H1 (cell line): ENCODE measurements around the gene SCUBE2. TPM values are rescaled to one million over a fixed set of nuclear protein-coding genes. Genes with fewer than 3 reads are reported as not detected.

Source experiments
- CTCF ChIA-PET: fragments of 300-600 bp; sonication (Branson Sonifier 250); formaldehyde crosslinking; loops from one replicate; lab custom pipeline; 2021; ENCODE audit not compliant: partially characterized antibody; lab: Charles Lee
- POLR2A ChIA-PET: fragments of 300-600 bp; sonication (Branson Sonifier 250); formaldehyde crosslinking; loops from one replicate; lab custom pipeline; 2021; ENCODE audit warnings: inconsistent platforms; ENCODE audit not compliant: partially characterized antibody; lab: Charles Lee
- DNase-seq, 2 experiments: peaks; one replicate each; pipeline versions ENCODE4 v3.0.0 to v3.0.0-alpha.2; 2010 to 2022; ENCODE audit warnings: low spot score in 2 of 2, low read depth in 1 of 2, mixed read lengths in 1 of 2
- FAIRE-seq: peaks from 2 replicates; lab custom pipeline; 2011; peaks lifted over from hg19 to GRCh38; lab: Jason Lieb, UNC
- H2AFZ ChIP-seq: 2 replicates; pipeline ENCODE4 v1.8.1; 2012; ENCODE audit warnings: low read length, inconsistent platforms
- H2AK5ac ChIP-seq: 2 replicates; pipeline ENCODE4 v1.6.1; 2013; ENCODE audit warnings: low read depth, low read length
- H2BK120ac ChIP-seq: replicated peaks from 2 replicates; pipeline ENCODE3; 2013; ENCODE audit warnings: low read depth, low read length, inconsistent platforms
- H2BK12ac ChIP-seq: 2 replicates; pipeline ENCODE4 v1.6.1; 2013; ENCODE audit warnings: low read depth, low read length
- H2BK15ac ChIP-seq: 2 replicates; pipeline ENCODE4 v1.6.1; 2013; ENCODE audit warnings: low read length
- H2BK20ac ChIP-seq: 2 replicates; pipeline ENCODE4 v1.6.1; 2013; ENCODE audit warnings: low read length
- H2BK5ac ChIP-seq: 2 replicates; pipeline ENCODE4 v1.6.1; 2013; ENCODE audit warnings: low read depth, low read length
- H3K14ac ChIP-seq: 2 replicates; pipeline ENCODE4 v1.6.1; 2013; ENCODE audit warnings: inconsistent platforms; ENCODE audit not compliant: insufficient read length
- H3K18ac ChIP-seq: 2 replicates; pipeline ENCODE4 v1.6.1; 2013; ENCODE audit warnings: low read length; ENCODE audit errors: extremely low read depth
- H3K23ac ChIP-seq: 2 replicates; pipeline ENCODE4 v1.6.1; 2013; ENCODE audit warnings: inconsistent platforms; ENCODE audit not compliant: insufficient read length
- H3K23me2 ChIP-seq: 2 replicates; pipeline ENCODE4 v1.6.1; 2013; ENCODE audit warnings: low read depth, low read length
- H3K27ac ChIP-seq: 2 replicates; pipeline ENCODE4 v1.6.1; 2011; ENCODE audit warnings: low read depth, low read length, inconsistent platforms
- H3K27me3 ChIP-seq, 4 experiments: replicated peaks in 1 of 4; 1 replicate in 1 of 4; 2 replicates in 3 of 4; pipeline versions ENCODE4 v1.6.1 to v1.8.1; 2011 to 2013; ENCODE audit warnings: low read length in 3 of 4, mild to moderate bottlenecking in 3 of 4, inconsistent platforms in 2 of 4, mixed read lengths in 2 of 4, moderate library complexity in 1 of 4; ENCODE audit not compliant: control insufficient read depth in 3 of 4, insufficient read depth in 3 of 4; ENCODE audit errors: extremely low read depth in 1 of 4
- H3K36me3 ChIP-seq, 4 experiments: 2 replicates each; pipeline versions ENCODE4 v1.6.1 to v1.8.1; 2011 to 2013; ENCODE audit warnings: mild to moderate bottlenecking in 4 of 4, low read length in 3 of 4, moderate library complexity in 2 of 4, control low read depth in 1 of 4, inconsistent platforms in 1 of 4; ENCODE audit not compliant: insufficient read depth in 4 of 4, control insufficient read depth in 2 of 4
- H3K4ac ChIP-seq: replicated peaks from 2 replicates; pipeline ENCODE3; 2013; ENCODE audit warnings: low read length, low read depth, mixed read lengths, inconsistent platforms; ENCODE audit not compliant: insufficient read length
- H3K4me1 ChIP-seq, 4 experiments: replicated peaks in 1 of 4; 1 replicate in 1 of 4; 2 replicates in 3 of 4; pipeline versions ENCODE4 v1.6.1 to v1.8.1; 2011 to 2013; ENCODE audit warnings: low read length in 3 of 4, inconsistent platforms in 2 of 4, mixed read lengths in 1 of 4; ENCODE audit not compliant: insufficient read depth in 4 of 4, control insufficient read depth in 3 of 4
- H3K4me2 ChIP-seq, 2 experiments: 2 replicates each; pipeline versions ENCODE4 v1.6.1 to v1.8.1; 2011 to 2013; ENCODE audit warnings: low read depth in 2 of 2, low read length in 2 of 2, control low read depth in 1 of 2, inconsistent platforms in 1 of 2, mild to moderate bottlenecking in 1 of 2; ENCODE audit not compliant: insufficient read depth in 1 of 2
- H3K4me3 ChIP-seq, 4 experiments: fragments of 200-600, 300-600 bp in 1 of 4; sonication (generic), shearing (Covaris generic), sonication (Bioruptor Twin) in 1 of 4; 2 replicates each; pipeline versions ENCODE4 v1.5.1 to v1.8.1; 2011 to 2016; ENCODE audit warnings: low read length in 4 of 4, low read depth in 3 of 4, control low read depth in 2 of 4, inconsistent platforms in 2 of 4, mild to moderate bottlenecking in 2 of 4, mixed read lengths in 1 of 4, moderate library complexity in 1 of 4; ENCODE audit not compliant: insufficient read depth in 2 of 4; ENCODE audit errors: extremely low read depth in 1 of 4
- H3K56ac ChIP-seq: replicated peaks from 2 replicates; pipeline ENCODE3; 2013; ENCODE audit warnings: low read depth, mild to moderate bottlenecking, mixed read lengths, low read length, inconsistent platforms; ENCODE audit not compliant: insufficient read length
- H3K79me1 ChIP-seq: 2 replicates; pipeline ENCODE4 v1.6.1; 2013; ENCODE audit warnings: low read depth, low read length, control low read depth
- H3K79me2 ChIP-seq, 2 experiments: 2 replicates each; pipeline versions ENCODE4 v1.6.1 to v1.8.1; 2012 to 2013; ENCODE audit warnings: low read length in 2 of 2, mild to moderate bottlenecking in 2 of 2, inconsistent platforms in 1 of 2; ENCODE audit not compliant: insufficient read depth in 2 of 2, control insufficient read depth in 1 of 2
- H3K9ac ChIP-seq, 4 experiments: replicated peaks in 1 of 4; 1 replicate in 1 of 4; 2 replicates in 3 of 4; pipeline versions ENCODE4 v1.6.1 to v1.8.1; 2011 to 2013; ENCODE audit warnings: low read depth in 3 of 4, low read length in 3 of 4, control low read depth in 2 of 4, mild to moderate bottlenecking in 2 of 4, moderate library complexity in 2 of 4, inconsistent platforms in 1 of 4; ENCODE audit errors: extremely low read depth in 1 of 4
- H3K9me3 ChIP-seq, 2 experiments: 2 replicates each; pipeline versions ENCODE4 v1.6.1 to v1.8.1; 2012 to 2013; ENCODE audit warnings: mild to moderate bottlenecking in 2 of 2, moderate library complexity in 2 of 2, control low read depth in 1 of 2, inconsistent platforms in 1 of 2, low read depth in 1 of 2, low read length in 1 of 2, mixed read lengths in 1 of 2; ENCODE audit not compliant: insufficient read depth in 2 of 2
- H4K20me1 ChIP-seq, 2 experiments: replicated peaks in 1 of 2; 2 replicates each; pipeline versions ENCODE3 to v1.8.1; 2011 to 2013; ENCODE audit warnings: inconsistent platforms in 2 of 2, low read length in 2 of 2, mild to moderate bottlenecking in 1 of 2; ENCODE audit not compliant: insufficient read depth in 2 of 2, control insufficient read depth in 1 of 2
- H4K5ac ChIP-seq: 2 replicates; pipeline ENCODE4 v1.6.1; 2013; ENCODE audit warnings: low read length, low read depth, mixed read lengths, inconsistent platforms; ENCODE audit not compliant: insufficient read length
- H4K8ac ChIP-seq: 2 replicates; pipeline ENCODE4 v1.8.0; 2013; ENCODE audit warnings: mild to moderate bottlenecking, moderate library complexity, low read length, inconsistent platforms; ENCODE audit not compliant: insufficient read depth; ENCODE audit errors: extremely low read depth
- H4K91ac ChIP-seq: replicated peaks from 2 replicates; pipeline ENCODE3; 2013; ENCODE audit warnings: low read length, mixed read lengths, inconsistent platforms; ENCODE audit not compliant: insufficient read length
- CBX5 ChIP-seq: fragments of 300-800, 300-1000 bp; sonication (generic); IDR thresholded peaks from 2 replicates; pipeline ENCODE4 v1.7.1; 2016; ENCODE audit warnings: antibody characterized with exemption, low read length, low read depth
- CHD2 ChIP-seq: IDR thresholded peaks from 2 replicates; pipeline ENCODE4 v1.6.1; 2012; ENCODE audit warnings: low read length, improper control_type of control experiment
- GTF2F1 ChIP-seq: IDR thresholded peaks from 2 replicates; pipeline ENCODE4 v1.6.1; 2012; ENCODE audit warnings: low read depth, low read length, improper control_type of control experiment, borderline replicate concordance
- PHF8 ChIP-seq: fragments of 200-600 bp; sonication (generic); conservative IDR thresholded peaks from 2 replicates; pipeline ENCODE4 v1.7.1; 2012; ENCODE audit warnings: low read depth, mild to moderate bottlenecking, inconsistent platforms, low read length, moderate library complexity
- RNF2 ChIP-seq: fragments of 200-900, 300-1000 bp; sonication (generic); IDR thresholded peaks from 2 replicates; pipeline ENCODE4 v1.7.1; 2016; ENCODE audit warnings: borderline replicate concordance, low read depth, mild to moderate bottlenecking, antibody characterized with exemption, low read length; ENCODE audit not compliant: poor library complexity, severe bottlenecking; ENCODE audit errors: missing control alignments
- SIRT6 ChIP-seq: IDR thresholded peaks from one replicate; pipeline ENCODE4 v1.7.1; 2012; ENCODE audit warnings: low read length, inconsistent platforms
- SP4 ChIP-seq: IDR thresholded peaks from 2 replicates; pipeline ENCODE4 v1.6.1; 2012; ENCODE audit warnings: low read length, inconsistent platforms
- TBP ChIP-seq: IDR thresholded peaks from 2 replicates; pipeline ENCODE4 v1.6.1; 2011; ENCODE audit warnings: low read depth, low read length, improper control_type of control experiment
- YY1 ChIP-seq: IDR thresholded peaks from 2 replicates; pipeline ENCODE4 v1.6.1; 2011; ENCODE audit warnings: low read depth, mild to moderate bottlenecking, low read length
- WGBS, 2 experiments: shearing (Covaris generic) in 1 of 2; methylation state at CpG; one replicate each; pipeline versions ENCODE4 v1.1.6 to v1.1.7; 2013 to 2015; ENCODE audit warnings: low lambda C conversion rate in 2 of 2, mixed read lengths in 2 of 2, inconsistent platforms in 1 of 2, low coverage in 1 of 2, missing lambda C conversion rate in 1 of 2; ENCODE audit not compliant: insufficient replicate concordance in 2 of 2, insufficient coverage in 1 of 2, insufficient read length in 1 of 2; ENCODE audit errors: extremely low coverage in 1 of 2, missing lambda C conversion rate in 1 of 2; 5-methylcytosine and 5-hydroxymethylcytosine counted together
- polyA plus RNA-seq, 7 experiments: library from polyadenylated mRNA; depleted of rRNA in 3 of 7; stranded (reverse) in 5 of 7; unstranded in 2 of 7; fragments of >200 nt in 5 of 7; fragments of 200-250 nt in 2 of 7; gene quantifications; 1 replicate in 5 of 7; 2 replicates in 1 of 7; 4 replicates in 1 of 7; pipeline versions ENCODE4 v1.2.1 to v1.2.3, GENCODE V29; 2011 to 2013; ENCODE audit warnings: missing spikeins in 2 of 7, mixed read lengths in 2 of 7
- total RNA-seq: library from RNA; stranded (reverse); fragmentation: NEBNext Ultra II Directional; extraction: Animal tissue kit (Norgen Biotek cat#: 25700); gene quantifications from 2 replicates; pipeline ENCODE4 v1.2.1, GENCODE V29; 2021

SCUBE2 gene
- total and polyA plus RNA-seq, 2 of the 8 experiments (the other 6 are each of a cell fraction or from before 2014, with no cell fraction given) = 0.29 to 1.2 TPM

DNA sequence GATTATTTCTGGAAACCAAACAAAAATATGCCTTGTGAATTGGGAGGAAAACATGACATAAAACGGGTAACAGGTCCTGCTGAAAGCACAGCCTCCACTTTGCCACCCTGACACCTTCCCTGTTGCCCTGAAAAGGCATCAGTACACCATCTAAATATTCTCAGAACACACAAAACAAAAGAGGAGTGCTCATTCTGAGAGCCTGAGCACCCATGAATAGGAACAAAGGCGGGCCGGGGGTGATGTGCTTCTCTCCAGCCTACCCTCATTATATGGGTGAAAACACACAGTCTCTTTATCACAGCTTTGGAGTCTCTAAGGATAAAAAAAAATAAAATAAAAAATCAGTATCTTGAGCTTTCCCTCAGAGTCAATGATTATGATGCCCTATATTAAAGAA, 19.7 kb downstream of the SCUBE2 start:
- WGBS, 2 experiments = 80% methylated on average over 3 of the region's 3 CpGs; no CpG with 5 or more reads in 1 of the 2 experiments

More for the DNA sequence above, 19.7 kb downstream of the SCUBE2 start:
- Histone ChIP-seq H3K4me1 (peaks cover 0 to 7% (median under 1%) of the 10 kb centered on the region in 4 experiments; a peak in 2 of 7 replicates), H3K56ac (no peak overlapping the region), H4K20me1 (no peaks in the 10 kb centered on the region), H2AK5ac (no peak overlapping the region), H3K14ac (no peak overlapping the region), H2BK5ac (no peak overlapping the region), H3K18ac (no peak overlapping the region), H3K36me3 (no peaks in the 10 kb centered on the region), H3K23me2 (no peaks in the 10 kb centered on the region), H4K8ac (no peak overlapping the region), H3K9me3 (no peaks in the 10 kb centered on the region), H3K27ac (no peak overlapping the region), H3K9ac (no peak overlapping the region), H4K91ac (no peak overlapping the region), H3K79me1 (no peaks in the 10 kb centered on the region), H2BK15ac (no peak overlapping the region), H3K4me3 (no peak overlapping the region), H2BK20ac (no peak overlapping the region), H2BK12ac (no peak overlapping the region), H3K79me2 (no peaks in the 10 kb centered on the region), H4K5ac (no peak overlapping the region), H3K27me3 (no peaks in the 10 kb centered on the region), H3K23ac (no peak overlapping the region), H2BK120ac (no peak overlapping the region), H3K4me2 (no peak overlapping the region), H3K4ac (no peak overlapping the region), H2AFZ (no peak overlapping the region)
- TF ChIP-seq TBP (no peak), RNF2 (no peak), SP4 (no peak), CBX5 (no peak), CHD2 (no peak), PHF8 (no peak), YY1 (no peak), GTF2F1 (no peak), SIRT6 (no peak)
- CTCF ChIA-PET = interaction anchor here (0.6 to 14.0 kb wide), 7 partner anchors 11 to 293 kb away, joined by 3 to 177 read pairs (median 9); partner anchors contain the start of gene SCUBE2
- FAIRE-seq (no peak), DNase-seq (no peak)
- POLR2A ChIA-PET = interaction anchor here (0.5 kb wide), 1 partner anchor 373 kb away, joined by 3 read pairs; no protein-coding TSS in a partner anchor
